ENCODE measurements around the gene SEMA3B. TPM values are rescaled to one million over a fixed set of nuclear protein-coding genes. Genes with fewer than 3 reads are reported as not detected.
"Not testable (repeated sequence)": the region's sequence is repeated elsewhere in the genome, so short reads cannot be mapped to it uniquely, and the experiment has no call there.

Gene SEMA3B
- total and polyA plus RNA-seq, 2 donors (not counting 3 experiments of a cell fraction or from before 2014, with no cell fraction given), result 1.2 to 1.5 TPM

DNA sequence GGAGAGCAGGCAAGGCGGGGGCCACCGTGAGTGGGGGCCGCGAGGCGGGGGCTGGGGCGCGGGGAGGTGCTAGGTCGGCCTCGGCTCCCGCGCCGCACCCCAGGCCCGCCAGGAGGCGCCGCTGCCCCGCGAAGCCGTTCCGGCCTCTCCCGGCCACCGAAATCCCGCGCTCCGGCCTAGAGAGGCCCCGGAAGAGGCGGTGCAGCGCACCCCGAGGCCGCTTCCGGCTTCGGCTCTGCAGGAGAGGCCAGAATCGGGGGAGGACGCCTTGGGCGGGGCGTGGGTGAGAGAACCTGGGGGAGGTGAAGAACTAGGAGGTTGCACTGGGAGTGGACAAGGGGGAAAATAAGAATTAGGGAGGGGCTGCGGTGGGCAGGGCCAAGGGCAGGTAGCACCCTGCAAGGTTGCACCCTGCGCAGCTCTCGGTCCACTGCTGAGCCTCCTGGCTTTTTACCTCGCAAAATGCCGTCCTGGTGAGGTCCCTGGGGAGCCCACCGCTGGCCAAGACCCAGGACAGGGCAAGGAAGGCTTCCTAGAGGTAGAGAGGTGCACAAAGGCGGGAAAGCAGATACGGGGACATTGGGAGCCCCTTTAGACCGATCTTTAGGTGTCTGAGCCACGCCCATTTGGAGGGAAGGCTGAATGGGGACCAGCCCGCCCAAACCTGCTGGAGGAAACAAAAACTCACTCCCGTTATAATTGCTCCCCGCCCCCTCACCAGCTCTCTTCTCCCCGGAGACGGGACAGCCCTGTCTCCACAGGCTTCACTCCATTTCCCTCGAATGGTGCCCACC, 41.4 kb upstream of the SEMA3B start:
- Histone ChIP-seq H2AFZ (ENCODE audit: low read depth, low read length) (peak overlapping the region; percentile 53), H3K4me2 (ENCODE audit: insufficient read depth, low read length) (peak overlapping the region; percentile 60), H3K79me2 (ENCODE audit: control insufficient read depth, insufficient read depth, low read length) (peaks cover 2% of the 10 kb centered on the region), H3K27me3 (ENCODE audit: control insufficient read depth in 2 of 2, insufficient read depth in 2 of 2, low read length in 2 of 2) (no peaks in the 10 kb centered on the region), H4K20me1 (replicated peaks; ENCODE audit: control insufficient read depth, extremely low read depth, insufficient read depth, low read length) (no peaks in the 10 kb centered on the region), H3K9ac (replicated peaks; ENCODE audit: extremely low read depth, insufficient read depth, low read length) (peak overlapping the region; percentile 21), H3K9me1 (replicated peaks; ENCODE audit: control insufficient read depth, extremely low read depth, insufficient read depth, low read length) (no peaks in the 10 kb centered on the region), H3K4me3 (replicated peaks in 1 of 3; ENCODE audit: insufficient read depth in 1 of 3, low read depth in 1 of 3, low read length in 3 of 3) (peak overlapping the region; percentile 19 to 50 (median 33)), H3K36me3 (ENCODE audit: control insufficient read depth in 2 of 2, extremely low read depth in 1 of 2, insufficient read depth in 2 of 2, low read length in 2 of 2) (no peaks in the 10 kb centered on the region), H3K9me3 (replicated peaks; ENCODE audit: control insufficient read depth, insufficient read depth, low read length) (no peaks in the 10 kb centered on the region), H3K27ac (ENCODE audit: insufficient read depth, low read depth, low read length) (no peak overlapping the region), H3K4me1 (ENCODE audit: control insufficient read depth, extremely low read depth, insufficient read depth, low read length) (peaks cover 13% of the 10 kb centered on the region)
- ChIA-PET CTCF (interaction anchor here (0.6 to 10.5 kb wide), 19 partner anchors 8 to 106 kb away, joined by 3 to 314 read pairs (median 14); partner anchors contain the start of genes GNAI2, GNAT1, SEMA3B and SLC38A3), POLR2A (interaction anchor here (1.1 kb wide), 1 partner anchor 19 kb away, joined by 5 read pairs; no protein-coding TSS in a partner anchor)
- dilution Hi-C loops (cut with MboI; ENCODE audit: extremely low pct_ligation_motif_present, low sequenced_read_pairs), result no loop called here
- BruUV-seq (replicated peaks), result no TSS peak
- no peak for TF ChIP-seq FOS (IDR thresholded peaks at IDR 0.05; ENCODE audit: borderline replicate concordance, insufficient read depth, low read length)
- peak; percentile 81 for TF ChIP-seq POLR2AphosphoS5 (IDR thresholded peaks at IDR 0.05; ENCODE audit: insufficient read depth, low read depth, low read length)
- TF ChIP-seq JUN (IDR thresholded peaks at IDR 0.05; ENCODE audit: borderline replicate concordance, insufficient read depth, insufficient read length, low read depth), result no peak
- TF ChIP-seq EZH2 (IDR thresholded peaks at IDR 0.05; ENCODE audit: borderline replicate concordance, low read depth, low read length, severe bottlenecking), result no peak
- peak; percentile 57 for TF ChIP-seq POLR2A (IDR thresholded peaks at IDR 0.05; ENCODE audit: low read depth, low read length)
- TF ChIP-seq, protein P1, sequence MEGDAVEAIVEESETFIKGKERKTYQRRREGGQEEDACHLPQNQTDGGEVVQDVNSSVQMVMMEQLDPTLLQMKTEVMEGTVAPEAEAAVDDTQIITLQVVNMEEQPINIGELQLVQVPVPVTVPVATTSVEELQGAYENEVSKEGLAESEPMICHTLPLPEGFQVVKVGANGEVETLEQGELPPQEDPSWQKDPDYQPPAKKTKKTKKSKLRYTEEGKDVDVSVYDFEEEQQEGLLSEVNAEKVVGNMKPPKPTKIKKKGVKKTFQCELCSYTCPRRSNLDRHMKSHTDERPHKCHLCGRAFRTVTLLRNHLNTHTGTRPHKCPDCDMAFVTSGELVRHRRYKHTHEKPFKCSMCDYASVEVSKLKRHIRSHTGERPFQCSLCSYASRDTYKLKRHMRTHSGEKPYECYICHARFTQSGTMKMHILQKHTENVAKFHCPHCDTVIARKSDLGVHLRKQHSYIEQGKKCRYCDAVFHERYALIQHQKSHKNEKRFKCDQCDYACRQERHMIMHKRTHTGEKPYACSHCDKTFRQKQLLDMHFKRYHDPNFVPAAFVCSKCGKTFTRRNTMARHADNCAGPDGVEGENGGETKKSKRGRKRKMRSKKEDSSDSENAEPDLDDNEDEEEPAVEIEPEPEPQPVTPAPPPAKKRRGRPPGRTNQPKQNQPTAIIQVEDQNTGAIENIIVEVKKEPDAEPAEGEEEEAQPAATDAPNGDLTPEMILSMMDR (IDR thresholded peaks at IDR 0.05; ENCODE audit: extremely low read depth in 1 of 2, insufficient read depth in 1 of 2, low read depth in 1 of 2, low read length in 2 of 2), result peak; percentile 66 to 76
- DNase-seq (ENCODE audit: low read depth, low spot score) (peak; percentile 62), FAIRE-seq (peak; percentile 77)
- intact Hi-C loops (cut with micrococcal nuclease), result loop anchor here (1.0 to 2.0 kb wide), 5 partner anchors 8 to 97 kb away; no protein-coding TSS in a partner anchor

DNA sequence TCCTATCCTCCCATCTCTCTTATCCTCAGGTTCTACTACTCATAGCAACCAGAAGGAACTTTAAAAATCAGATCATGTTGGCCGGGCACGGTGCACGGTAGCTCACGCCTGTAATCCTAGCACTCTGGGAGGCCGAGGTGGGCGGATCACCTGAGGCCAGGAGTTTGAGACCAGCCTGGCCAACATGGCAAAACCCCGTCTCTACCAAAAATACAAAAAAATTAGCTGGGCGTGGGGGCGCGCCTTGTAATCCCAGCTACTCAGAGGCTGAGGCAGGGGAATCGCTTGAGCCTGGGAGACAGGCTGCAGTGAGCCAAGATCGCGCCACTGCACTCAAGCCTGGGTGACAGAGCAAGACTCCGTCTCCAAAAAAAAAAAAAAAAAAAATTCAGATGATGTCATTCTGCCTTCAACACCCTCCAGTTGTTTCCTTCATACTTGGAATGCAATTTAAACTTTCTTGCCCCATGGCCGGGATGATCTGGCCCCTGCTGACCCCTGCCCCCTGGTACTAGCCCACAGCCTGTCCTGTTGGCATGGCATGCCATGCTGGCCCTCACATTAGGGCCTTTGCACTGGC, 40.7 kb upstream of the SEMA3B start:
- H3K4me1 ChIP-seq (ENCODE audit: control insufficient read depth, extremely low read depth, insufficient read depth, low read length), result peaks cover 13% of the 10 kb centered on the region
- H2AFZ ChIP-seq (ENCODE audit: low read depth, low read length); H3K27ac ChIP-seq (ENCODE audit: insufficient read depth, low read depth, low read length); H3K36me3 ChIP-seq (ENCODE audit: control insufficient read depth in 2 of 2, extremely low read depth in 1 of 2, insufficient read depth in 2 of 2, low read length in 2 of 2); H3K9me1 ChIP-seq (replicated peaks; ENCODE audit: control insufficient read depth, extremely low read depth, insufficient read depth, low read length); BruUV-seq (replicated peaks); FAIRE-seq; intact Hi-C loops (cut with micrococcal nuclease); H3K4me2 ChIP-seq (ENCODE audit: insufficient read depth, low read length); H4K20me1 ChIP-seq (replicated peaks; ENCODE audit: control insufficient read depth, extremely low read depth, insufficient read depth, low read length); DNase-seq (ENCODE audit: low read depth, low spot score); dilution Hi-C loops (cut with MboI; ENCODE audit: extremely low pct_ligation_motif_present, low sequenced_read_pairs); H3K27me3 ChIP-seq (ENCODE audit: control insufficient read depth in 2 of 2, insufficient read depth in 2 of 2, low read length in 2 of 2); H3K4me3 ChIP-seq (replicated peaks in 1 of 3; ENCODE audit: insufficient read depth in 1 of 3, low read depth in 1 of 3, low read length in 3 of 3); H3K9ac ChIP-seq (replicated peaks; ENCODE audit: extremely low read depth, insufficient read depth, low read length); H3K79me2 ChIP-seq (ENCODE audit: control insufficient read depth, insufficient read depth, low read length); H3K9me3 ChIP-seq (replicated peaks; ENCODE audit: control insufficient read depth, insufficient read depth, low read length): not testable (repeated sequence)
- CTCF ChIA-PET, result interaction anchor here (0.8 to 10.5 kb wide), 11 partner anchors 7 to 96 kb away, joined by 3 to 314 read pairs (median 30); partner anchors contain the start of genes GNAI2, GNAT1 and SEMA3B
- POLR2A ChIA-PET, result interaction anchor here (1.1 kb wide), 1 partner anchor 18 kb away, joined by 5 read pairs; no protein-coding TSS in a partner anchor
